ENCODE data around the gene GOLGA6L1. TPM values are rescaled to one million over a fixed set of nuclear protein-coding genes. Genes with fewer than 3 reads are reported as not detected.

The GOLGA6L1 gene
- total RNA-seq, 1 experiment from 2014 or later, result not detected

DNA sequence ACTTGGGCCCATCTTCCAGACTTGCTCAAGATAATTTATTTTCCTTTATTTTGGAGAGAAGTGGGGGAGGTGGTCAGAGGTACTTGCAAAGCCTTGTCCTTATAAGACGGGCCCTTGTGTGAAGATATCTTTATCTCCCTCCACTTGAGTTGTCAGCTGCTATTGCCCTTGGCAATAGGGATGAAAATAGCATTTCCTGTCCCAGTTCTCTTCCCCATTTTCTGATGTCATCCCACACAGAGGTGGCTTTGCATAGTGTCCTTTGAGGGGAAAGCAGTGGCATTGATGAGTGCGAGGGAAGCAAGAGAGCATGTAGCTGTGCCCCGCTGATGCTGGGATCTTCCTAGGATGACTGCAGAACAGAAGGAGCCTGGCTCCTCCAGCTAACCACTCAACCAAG is 55.4 kb downstream of the GOLGA6L1 start:
- Histone ChIP-seq H3K4me2 (no peak overlapping the region), H3K4me1 (replicated peaks; ENCODE audit: insufficient read depth) (no peaks in the 10 kb centered on the region), H3K4me3 (no peak overlapping the region), H3K27me3 (ENCODE audit: insufficient read depth, low read depth) (peaks cover 53% of the 10 kb centered on the region), H2AFZ (no peak overlapping the region), H3K36me3 (ENCODE audit: low read depth) (no peaks in the 10 kb centered on the region), H3K9me3 (ENCODE audit: insufficient read depth, low read depth) (no peaks in the 10 kb centered on the region), H4K20me1 (ENCODE audit: insufficient read depth) (no peaks in the 10 kb centered on the region), H3F3A (ENCODE audit: insufficient read depth, low read depth) (no peaks in the 10 kb centered on the region), H3K9me2 (ENCODE audit: insufficient read depth) (no peaks in the 10 kb centered on the region), H3K27ac (no peak overlapping the region), H3K79me2 (ENCODE audit: low read depth) (no peaks in the 10 kb centered on the region)
- no peak for DNase-seq
- intact Hi-C loops (cut with micrococcal nuclease; ENCODE audit: unreplicated experiment), result no loop called here
- TF ChIP-seq EZH2 (IDR thresholded peaks at IDR 0.05; ENCODE audit: low read depth), result no peak
- TF ChIP-seq, protein P1, sequence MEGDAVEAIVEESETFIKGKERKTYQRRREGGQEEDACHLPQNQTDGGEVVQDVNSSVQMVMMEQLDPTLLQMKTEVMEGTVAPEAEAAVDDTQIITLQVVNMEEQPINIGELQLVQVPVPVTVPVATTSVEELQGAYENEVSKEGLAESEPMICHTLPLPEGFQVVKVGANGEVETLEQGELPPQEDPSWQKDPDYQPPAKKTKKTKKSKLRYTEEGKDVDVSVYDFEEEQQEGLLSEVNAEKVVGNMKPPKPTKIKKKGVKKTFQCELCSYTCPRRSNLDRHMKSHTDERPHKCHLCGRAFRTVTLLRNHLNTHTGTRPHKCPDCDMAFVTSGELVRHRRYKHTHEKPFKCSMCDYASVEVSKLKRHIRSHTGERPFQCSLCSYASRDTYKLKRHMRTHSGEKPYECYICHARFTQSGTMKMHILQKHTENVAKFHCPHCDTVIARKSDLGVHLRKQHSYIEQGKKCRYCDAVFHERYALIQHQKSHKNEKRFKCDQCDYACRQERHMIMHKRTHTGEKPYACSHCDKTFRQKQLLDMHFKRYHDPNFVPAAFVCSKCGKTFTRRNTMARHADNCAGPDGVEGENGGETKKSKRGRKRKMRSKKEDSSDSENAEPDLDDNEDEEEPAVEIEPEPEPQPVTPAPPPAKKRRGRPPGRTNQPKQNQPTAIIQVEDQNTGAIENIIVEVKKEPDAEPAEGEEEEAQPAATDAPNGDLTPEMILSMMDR (conservative IDR thresholded peaks at IDR 0.05), result no peak
- ChIA-PET POLR2A (ENCODE audit: unreplicated experiment) (no interaction called here), CTCF (no interaction called here)
- BruUV-seq (replicated peaks), result no TSS peak

DNA sequence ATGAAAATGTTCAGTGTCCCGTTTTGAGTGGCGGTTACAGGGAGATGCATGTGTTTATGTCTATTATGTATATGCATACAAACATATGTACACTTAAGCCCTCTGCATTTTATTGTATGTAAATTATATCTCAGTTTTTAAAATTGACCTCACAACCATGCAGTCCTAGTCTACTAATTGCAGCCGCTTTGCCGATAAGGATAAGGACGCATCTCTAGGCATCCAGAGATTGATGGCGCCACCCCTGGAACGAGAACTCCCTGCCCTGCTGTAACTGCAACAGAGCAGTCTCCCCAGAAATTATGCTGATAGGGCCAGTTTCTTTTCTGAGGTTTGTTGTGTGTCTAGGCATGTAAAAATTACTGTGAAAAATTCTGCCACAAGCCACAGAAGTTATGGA is 56.9 kb downstream of the GOLGA6L1 start:
- Histone ChIP-seq H3K4me2 (no peak overlapping the region), H2AFZ (no peak overlapping the region), H3K79me2 (ENCODE audit: low read depth) (no peaks in the 10 kb centered on the region), H3K9me3 (ENCODE audit: insufficient read depth, low read depth) (no peaks in the 10 kb centered on the region), H3K27ac (no peak overlapping the region), H3K4me1 (replicated peaks; ENCODE audit: insufficient read depth) (no peaks in the 10 kb centered on the region), H3K27me3 (ENCODE audit: insufficient read depth, low read depth) (peaks cover 44% of the 10 kb centered on the region), H4K20me1 (ENCODE audit: insufficient read depth) (no peaks in the 10 kb centered on the region), H3K9me2 (ENCODE audit: insufficient read depth) (no peaks in the 10 kb centered on the region), H3K36me3 (ENCODE audit: low read depth) (no peaks in the 10 kb centered on the region), H3K4me3 (no peak overlapping the region), H3F3A (ENCODE audit: insufficient read depth, low read depth) (no peaks in the 10 kb centered on the region)
- no TSS peak for BruUV-seq (replicated peaks)
- TF ChIP-seq, protein P1 (conservative IDR thresholded peaks at IDR 0.05), result no peak
- TF ChIP-seq EZH2 (IDR thresholded peaks at IDR 0.05; ENCODE audit: low read depth), result no peak
- ChIA-PET CTCF (no interaction called here), POLR2A (ENCODE audit: unreplicated experiment) (no interaction called here)
- intact Hi-C loops (cut with micrococcal nuclease; ENCODE audit: unreplicated experiment), result no loop called here
- DNase-seq, result no peak

Other genes starting within 250 kb of the GOLGA6L1 start
- gene CYFIP1, start 156.5 kb downstream of the GOLGA6L1 start, total RNA-seq (2021), result 114 TPM in 2 replicates
- 10.7 and 11.2 TPM in 2 replicates for gene TUBGCP5, start 97.3 kb downstream of the GOLGA6L1 start, total RNA-seq (2021)
- not detected in 2 replicates for gene GOLGA6L26, start 197.4 kb upstream of the GOLGA6L1 start, total RNA-seq (2021)
- gene GOLGA8S, start 217.9 kb upstream of the GOLGA6L1 start, total RNA-seq (2021), result 0.09 TPM in 1 of 2 replicates, not detected in the other

Measured in PC-9 (cell line).